HepG2 (cell line): ENCODE data around the gene MARCHF5. TPM values are rescaled to one million over a fixed set of nuclear protein-coding genes. Genes with fewer than 3 reads are reported as not detected.

ENCODE experiments used
- ARNT ChIP-seq: fragments of 450-650 bp; IDR thresholded peaks from 2 replicates; pipeline ENCODE4 v1.6.1; 2017
- ATF7-NPFF ChIP-seq: sonication (generic); formaldehyde crosslinking; IDR thresholded peaks from 2 replicates; pipeline ENCODE4 v1.8.1; 2023; ENCODE audit warnings: mild to moderate bottlenecking, low read depth, missing genetic modification reagents, moderate library complexity
- DZIP1 ChIP-seq: sonication (generic); formaldehyde crosslinking; IDR thresholded peaks from 2 replicates; pipeline ENCODE4 v1.5.0; 2020; ENCODE audit warnings: mild to moderate bottlenecking, missing genetic modification reagents
- FOXO1 ChIP-seq: sonication (generic); formaldehyde crosslinking; IDR thresholded peaks from 2 replicates; pipeline ENCODE4 v1.4.0; 2020; ENCODE audit warnings: missing genetic modification reagents
- GMEB2 ChIP-seq: IDR thresholded peaks from 2 replicates; pipeline ENCODE4 v1.6.1; 2016; ENCODE audit warnings: missing biosample characterization, missing genetic modification reagents, low read depth
- HOXA7 ChIP-seq: sonication (generic); formaldehyde crosslinking; IDR thresholded peaks from 2 replicates; pipeline ENCODE4 v1.8.1; 2022; ENCODE audit warnings: mild to moderate bottlenecking, missing genetic modification reagents, moderate library complexity
- KLF13 ChIP-seq: sonication (generic); formaldehyde crosslinking; IDR thresholded peaks from 2 replicates; pipeline ENCODE4 v1.4.0; 2020; ENCODE audit warnings: mild to moderate bottlenecking, missing genetic modification reagents
- MEIS1 ChIP-seq: sonication (generic); formaldehyde crosslinking; IDR thresholded peaks from 2 replicates; pipeline ENCODE4 v1.9.0; 2021; ENCODE audit warnings: mild to moderate bottlenecking, missing genetic modification reagents, moderate library complexity, borderline replicate concordance
- NFE2 ChIP-seq: sonication (generic); formaldehyde crosslinking; IDR thresholded peaks from 2 replicates; pipeline ENCODE4 v1.4.0; 2020; ENCODE audit warnings: missing genetic modification reagents
- NR2C2 ChIP-seq: sonication (generic); formaldehyde crosslinking; IDR thresholded peaks from 2 replicates; pipeline ENCODE4 v1.4.0; 2020; ENCODE audit warnings: missing genetic modification reagents, mild to moderate bottlenecking, moderate library complexity, borderline replicate concordance
- RBM39 ChIP-seq: fragments of 200-400 bp; formaldehyde crosslinking; IDR thresholded peaks from one replicate; pipeline ENCODE4 v1.6.1; 2018; ENCODE audit warnings: antibody characterized with exemption, mild to moderate bottlenecking, low read depth, low read length; ENCODE audit not compliant: poor library complexity, severe bottlenecking
- RFXAP ChIP-seq: sonication (generic); formaldehyde crosslinking; IDR thresholded peaks from 2 replicates; pipeline ENCODE4 v1.4.0; 2020; ENCODE audit warnings: missing genetic modification reagents, borderline replicate concordance
- YY1 ChIP-seq: IDR thresholded peaks from 2 replicates; pipeline ENCODE4 v1.6.1; 2011; ENCODE audit warnings: low read length, low read depth, moderate library complexity, mild to moderate bottlenecking; ENCODE audit not compliant: insufficient read depth, insufficient replicate concordance
- ZBTB37 ChIP-seq: sonication (generic); formaldehyde crosslinking; IDR thresholded peaks from 2 replicates; pipeline ENCODE4 v1.4.0; 2020; ENCODE audit warnings: mild to moderate bottlenecking, missing genetic modification reagents
- ZNF142 ChIP-seq: sonication (generic); formaldehyde crosslinking; IDR thresholded peaks from 2 replicates; pipeline ENCODE4 v1.4.0; 2020; ENCODE audit warnings: missing genetic modification reagents
- ZNF335 ChIP-seq: sonication (generic); formaldehyde crosslinking; IDR thresholded peaks from 2 replicates; pipeline ENCODE4 v1.4.0; 2020; ENCODE audit warnings: missing genetic modification reagents
- ZNF788 ChIP-seq: sonication (generic); formaldehyde crosslinking; IDR thresholded peaks from 2 replicates; pipeline ENCODE4 v1.5.0; 2020; ENCODE audit warnings: mild to moderate bottlenecking, missing genetic modification reagents, borderline replicate concordance
- polyA plus RNA-seq, 8 experiments: library from polyadenylated mRNA; depleted of rRNA in 3 of 8; stranded (reverse) in 7 of 8; unstranded in 1 of 8; fragments of >200 nt; fragmentation: Illumina TruSeq in 4 of 8; extraction: Trizol in 4 of 8; gene quantifications; 2 replicates each; pipeline versions ENCODE4 v1.2.1 to v1.2.3, GENCODE V29; 2011 to 2016; ENCODE audit warnings: low read depth in 4 of 8, missing spikeins in 1 of 8, mixed read lengths in 1 of 8; ENCODE audit not compliant: insufficient read depth in 1 of 8
- total RNA-seq, 5 experiments: library from RNA; depleted of rRNA; stranded (reverse); fragments of >200 nt; fragmentation: Illumina TruSeq; extraction: Trizol; gene quantifications; 2 replicates each; pipeline ENCODE4 v1.2.3, GENCODE V29; 2016; ENCODE audit warnings: low read depth in 1 of 5

The MARCHF5 gene
- total and polyA plus RNA-seq, 2 of the 13 experiments (the other 11 are each of a cell fraction or from before 2014, with no cell fraction given), result 19.4 to 21.0 TPM

- TF ChIP-seq RFXAP (CRISPR knock-in tag) (peak; percentile 31; the same call in 1 of the 2 replicates), MEIS1 (CRISPR knock-in tag) (0 out of 2 replicates have a peak, but pooled peaks have one; percentile 57), YY1 (peak; percentile 80), DZIP1 (CRISPR knock-in tag) (no peak), RBM39 (peak; percentile 72), HOXA7 (CRISPR knock-in tag) (no peak), FOXO1 (CRISPR knock-in tag) (peak; percentile 34; the same call in 1 of the 2 replicates), NFE2 (no peak), ZBTB37 (CRISPR knock-in tag) (no peak), ATF7-NPFF (CRISPR knock-in tag) (peak; percentile 73), ZNF788 (peak; percentile 85; the same call in 1 of the 2 replicates), ZNF142 (CRISPR knock-in tag) (peak; percentile 98), ZNF335 (CRISPR knock-in tag) (peak; percentile 66; the same call in 1 of the 2 replicates), KLF13 (no peak), NR2C2 (peak; percentile 98), ARNT (no peak), GMEB2 (CRISPR knock-in tag) (peak; percentile 96)
Observed at GRCh38 chr10:92290837-92291615, at the start of gene MARCHF5, which contains the start of gene CPEB3 (continued).
